Measurements from ENCODE around the gene WDR6.

The WDR6 gene

GRCh38 chr3:48962939-48963338, 44.3 kb upstream of the WDR6 start:
- H3K9me3 ChIP-seq (ENCODE audit: insufficient read depth, low read length) = no peaks in the 10 kb centered on the region
- no peak for TF ChIP-seq EZH2phosphoT487 (conservative IDR thresholded peaks at IDR 0.05; ENCODE audit: low read length)
- TF ChIP-seq CTCF (IDR thresholded peaks at IDR 0.05; ENCODE audit: insufficient read depth, low read length, poor library complexity, severe bottlenecking) = no peak
- H3K4me2 ChIP-seq (ENCODE audit: low read depth, low read length, poor library complexity, severe bottlenecking) = no peak overlapping the region

GRCh38 chr3:48963591-48963990, 43.6 kb upstream of the WDR6 start:
- Histone ChIP-seq H3K79me2 (ENCODE audit: insufficient read depth, low read length) (no peaks in the 10 kb centered on the region; the same call in 1 of the 2 replicates), H3K36me3 (ENCODE audit: low read length) (0 out of 2 replicates have a peak, but pooled peaks cover 6% of the 10 kb centered on the region), H3F3A (ENCODE audit: insufficient read depth) (no peaks in the 10 kb centered on the region), H3K4me3 (ENCODE audit: insufficient read depth, low read length, poor library complexity, severe bottlenecking) (no peak overlapping the region), H3K9me2 (replicated peaks; ENCODE audit: insufficient read depth, low read length) (no peaks in the 10 kb centered on the region), H3K9me3 (ENCODE audit: insufficient read depth, low read length) (no peaks in the 10 kb centered on the region), H3K27me3 (ENCODE audit: low read length) (no peaks in the 10 kb centered on the region), H2AFZ (ENCODE audit: low read depth, low read length, severe bottlenecking) (no peak overlapping the region), H4K20me1 (ENCODE audit: low read depth, low read length) (no peaks in the 10 kb centered on the region), H3K27ac (ENCODE audit: low read depth, low read length) (no peak overlapping the region), H3K4me2 (ENCODE audit: low read depth, low read length, poor library complexity, severe bottlenecking) (no peak overlapping the region), H3K9ac (ENCODE audit: low read length) (no peak overlapping the region)
- TF ChIP-seq EZH2phosphoT487 (conservative IDR thresholded peaks at IDR 0.05; ENCODE audit: low read length) (no peak), CTCF (IDR thresholded peaks at IDR 0.05; ENCODE audit: insufficient read depth, low read length, poor library complexity, severe bottlenecking) (no peak)

More at GRCh38 chr3:48962939-48963338, 44.3 kb upstream of the WDR6 start:
- H2AFZ ChIP-seq (ENCODE audit: low read depth, low read length, severe bottlenecking) = no peak overlapping the region
- H3K4me3 ChIP-seq (ENCODE audit: insufficient read depth, low read length, poor library complexity, severe bottlenecking) = no peak overlapping the region
- H3K27ac ChIP-seq (ENCODE audit: low read depth, low read length) = no peak overlapping the region
- no peaks in the 10 kb centered on the region for H3F3A ChIP-seq (ENCODE audit: insufficient read depth)
- H3K36me3 ChIP-seq (ENCODE audit: low read length) = 0 out of 2 replicates have a peak, but pooled peaks cover 6% of the 10 kb centered on the region
- H3K9ac ChIP-seq (ENCODE audit: low read length) = no peak overlapping the region
- no peaks in the 10 kb centered on the region for H3K9me2 ChIP-seq (replicated peaks; ENCODE audit: insufficient read depth, low read length)
- H3K79me2 ChIP-seq (ENCODE audit: insufficient read depth, low read length) = no peaks in the 10 kb centered on the region; the same call in 1 of the 2 replicates
- no peaks in the 10 kb centered on the region for H3K27me3 ChIP-seq (ENCODE audit: low read length)
- H4K20me1 ChIP-seq (ENCODE audit: low read depth, low read length) = no peaks in the 10 kb centered on the region

GRCh38 chr3:48966367-48966766, 40.8 kb upstream of the WDR6 start:
- H3K9me2 ChIP-seq (replicated peaks; ENCODE audit: insufficient read depth, low read length) = no peaks in the 10 kb centered on the region
- H3K4me3 ChIP-seq (ENCODE audit: insufficient read depth, low read length, poor library complexity, severe bottlenecking) = no peak overlapping the region
- H3K9ac ChIP-seq (ENCODE audit: low read length) = no peak overlapping the region
- no peaks in the 10 kb centered on the region for H3K27me3 ChIP-seq (ENCODE audit: low read length)
- TF ChIP-seq CTCF (IDR thresholded peaks at IDR 0.05; ENCODE audit: insufficient read depth, low read length, poor library complexity, severe bottlenecking) (no peak), EZH2phosphoT487 (conservative IDR thresholded peaks at IDR 0.05; ENCODE audit: low read length) (no peak)
- no peaks in the 10 kb centered on the region for H4K20me1 ChIP-seq (ENCODE audit: low read depth, low read length)
- H2AFZ ChIP-seq (ENCODE audit: low read depth, low read length, severe bottlenecking) = no peak overlapping the region
- H3K9me3 ChIP-seq (ENCODE audit: insufficient read depth, low read length) = no peaks in the 10 kb centered on the region
- H3K79me2 ChIP-seq (ENCODE audit: insufficient read depth, low read length) = no peaks in the 10 kb centered on the region
- H3F3A ChIP-seq (ENCODE audit: insufficient read depth) = no peaks in the 10 kb centered on the region
- no peak overlapping the region for H3K4me2 ChIP-seq (ENCODE audit: low read depth, low read length, poor library complexity, severe bottlenecking)
- H3K27ac ChIP-seq (ENCODE audit: low read depth, low read length) = no peak overlapping the region
- H3K36me3 ChIP-seq (ENCODE audit: low read length) = peaks cover 10% of the 10 kb centered on the region; the same call in 1 of the 2 replicates
